Measurements from ENCODE around the gene CLBA1. TPM values are rescaled to one million over a fixed set of nuclear protein-coding genes. Genes with fewer than 3 reads are reported as not detected.

The CLBA1 gene
- total RNA-seq, 1 donor from 2014 or later, result 4.5 TPM

- TF ChIP-seq CTCF (conservative IDR thresholded peaks at IDR 0.05; ENCODE audit: low read depth, low read length), result no peak
- DNase-seq (ENCODE audit: low read depth), result no peak
- no peak overlapping the region for H3K4me3 ChIP-seq (ENCODE audit: low read depth, low read length)
These were observed 10.8 kb upstream of the CLBA1 start for GRCh38 chr14:104974665-104975390.

GRCh38 chr14:104975481-104976197 is 9.9 kb upstream of the CLBA1 start:
- peak overlapping the region; percentile 87 for H3K4me3 ChIP-seq (ENCODE audit: low read depth, low read length)
- peak; percentile 17 for TF ChIP-seq CTCF (conservative IDR thresholded peaks at IDR 0.05; ENCODE audit: low read depth, low read length)
- DNase-seq (ENCODE audit: low read depth), result no peak

- no peak for DNase-seq (ENCODE audit: low read depth)
- peak overlapping the region; percentile 87 for H3K4me3 ChIP-seq (ENCODE audit: low read depth, low read length)
- TF ChIP-seq CTCF (conservative IDR thresholded peaks at IDR 0.05; ENCODE audit: low read depth, low read length), result peak; percentile 86
These were observed 9.2 kb upstream of the CLBA1 start for GRCh38 chr14:104976198-104977007.

GRCh38 chr14:104977008-104977680 is 8.4 kb upstream of the CLBA1 start:
- no peak for DNase-seq (ENCODE audit: low read depth)
- TF ChIP-seq CTCF (conservative IDR thresholded peaks at IDR 0.05; ENCODE audit: low read depth, low read length), result no peak
- peak overlapping the region; percentile 87 for H3K4me3 ChIP-seq (ENCODE audit: low read depth, low read length)

- no peak for TF ChIP-seq CTCF (conservative IDR thresholded peaks at IDR 0.05; ENCODE audit: low read depth, low read length)
- H3K4me3 ChIP-seq (ENCODE audit: low read depth, low read length), result peak within 1 kb of the TSS; percentile 87
- no peak for DNase-seq (ENCODE audit: low read depth)
These were observed 7.6 kb upstream of the CLBA1 start, which contains the start of gene AHNAK2 for GRCh38 chr14:104977681-104978653. Gene AHNAK2, minus strand, starts transcription at chr14:104978374. Its CDS starts 137 bp downstream, at chr14:104978237.

Measured in epithelial cell of proximal tubule (primary cell).